Activated T-cell treated with anti-CD3 and anti-CD28 coated beads, Interleukin-2, amount 50 U/mL, for 24 hours (primary cell): ENCODE measurements around the gene HPS5.

ENCODE experiments used
- DNase-seq: peaks from one replicate; pipeline ENCODE4 v3.0.0-alpha.2; 2020
- H3K27ac Mint-ChIP-seq: 2 replicates; pipeline ENCODE4 v1.8.0; 2020; ENCODE audit warnings: mild to moderate bottlenecking, mixed read lengths
- H3K27me3 Mint-ChIP-seq: 2 replicates; pipeline ENCODE4 v1.8.0; 2020; ENCODE audit warnings: mixed read lengths
- H3K36me3 Mint-ChIP-seq: 2 replicates; pipeline ENCODE4 v1.8.0; 2020; ENCODE audit warnings: low read depth, mixed read lengths
- H3K4me1 Mint-ChIP-seq: 2 replicates; pipeline ENCODE4 v1.8.0; 2020; ENCODE audit warnings: low read depth, mixed read lengths
- H3K4me3 Mint-ChIP-seq: 2 replicates; pipeline ENCODE4 v1.8.0; 2020; ENCODE audit warnings: mild to moderate bottlenecking, moderate library complexity, mixed read lengths
- H3K9me3 Mint-ChIP-seq: 2 replicates; pipeline ENCODE4 v1.8.0; 2020; ENCODE audit warnings: mixed read lengths

Gene HPS5, protein sequence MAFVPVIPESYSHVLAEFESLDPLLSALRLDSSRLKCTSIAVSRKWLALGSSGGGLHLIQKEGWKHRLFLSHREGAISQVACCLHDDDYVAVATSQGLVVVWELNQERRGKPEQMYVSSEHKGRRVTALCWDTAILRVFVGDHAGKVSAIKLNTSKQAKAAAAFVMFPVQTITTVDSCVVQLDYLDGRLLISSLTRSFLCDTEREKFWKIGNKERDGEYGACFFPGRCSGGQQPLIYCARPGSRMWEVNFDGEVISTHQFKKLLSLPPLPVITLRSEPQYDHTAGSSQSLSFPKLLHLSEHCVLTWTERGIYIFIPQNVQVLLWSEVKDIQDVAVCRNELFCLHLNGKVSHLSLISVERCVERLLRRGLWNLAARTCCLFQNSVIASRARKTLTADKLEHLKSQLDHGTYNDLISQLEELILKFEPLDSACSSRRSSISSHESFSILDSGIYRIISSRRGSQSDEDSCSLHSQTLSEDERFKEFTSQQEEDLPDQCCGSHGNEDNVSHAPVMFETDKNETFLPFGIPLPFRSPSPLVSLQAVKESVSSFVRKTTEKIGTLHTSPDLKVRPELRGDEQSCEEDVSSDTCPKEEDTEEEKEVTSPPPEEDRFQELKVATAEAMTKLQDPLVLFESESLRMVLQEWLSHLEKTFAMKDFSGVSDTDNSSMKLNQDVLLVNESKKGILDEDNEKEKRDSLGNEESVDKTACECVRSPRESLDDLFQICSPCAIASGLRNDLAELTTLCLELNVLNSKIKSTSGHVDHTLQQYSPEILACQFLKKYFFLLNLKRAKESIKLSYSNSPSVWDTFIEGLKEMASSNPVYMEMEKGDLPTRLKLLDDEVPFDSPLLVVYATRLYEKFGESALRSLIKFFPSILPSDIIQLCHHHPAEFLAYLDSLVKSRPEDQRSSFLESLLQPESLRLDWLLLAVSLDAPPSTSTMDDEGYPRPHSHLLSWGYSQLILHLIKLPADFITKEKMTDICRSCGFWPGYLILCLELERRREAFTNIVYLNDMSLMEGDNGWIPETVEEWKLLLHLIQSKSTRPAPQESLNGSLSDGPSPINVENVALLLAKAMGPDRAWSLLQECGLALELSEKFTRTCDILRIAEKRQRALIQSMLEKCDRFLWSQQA

GRCh38 chr11:18321969-18322711 is at the start of gene HPS5, which contains the start of gene GTF2H1:
Gene HPS5 (minus strand): TSS chr11:18322140. CDS start chr11:18317858, 4,282 bp downstream.
Gene GTF2H1 (plus strand): TSS chr11:18322567. CDS start chr11:18333075, 10,508 bp downstream.
- peaks cover 74% of the 10 kb centered on the region for H3K36me3 Mint-ChIP-seq
- H3K9me3 Mint-ChIP-seq: no peaks in the 10 kb centered on the region
- H3K4me3 Mint-ChIP-seq: peak within 1 kb of the TSS; percentile 98
- H3K27me3 Mint-ChIP-seq: no peaks in the 10 kb centered on the region
- H3K4me1 Mint-ChIP-seq: peaks cover 72% of the 10 kb centered on the region
- peak; percentile 96 for DNase-seq
- peak within 1 kb of the TSS; percentile 100 for H3K27ac Mint-ChIP-seq

- DNase-seq: no peak
- Mint-ChIP-seq H3K4me3 (no peak overlapping the region), H3K27ac (no peak overlapping the region), H3K4me1 (peaks cover 3% of the 10 kb centered on the region), H3K36me3 (peaks cover 27% of the 10 kb centered on the region), H3K9me3 (no peaks in the 10 kb centered on the region), H3K27me3 (no peaks in the 10 kb centered on the region)
These were observed 49.3 kb upstream of the HPS5 start for GRCh38 chr11:18371279-18371678.

GRCh38 chr11:18369398-18369797 is 47.5 kb upstream of the HPS5 start:
- no peak for DNase-seq
- Mint-ChIP-seq H3K27me3 (no peaks in the 10 kb centered on the region), H3K4me1 (peaks cover 3% of the 10 kb centered on the region), H3K9me3 (no peaks in the 10 kb centered on the region), H3K27ac (no peak overlapping the region), H3K4me3 (no peak overlapping the region), H3K36me3 (peaks cover 42% of the 10 kb centered on the region)

GRCh38 chr11:18368221-18368620 is 46.3 kb upstream of the HPS5 start:
- peaks cover 54% of the 10 kb centered on the region for H3K36me3 Mint-ChIP-seq
- no peak overlapping the region for H3K27ac Mint-ChIP-seq
- no peaks in the 10 kb centered on the region for H3K27me3 Mint-ChIP-seq
- no peaks in the 10 kb centered on the region for H3K9me3 Mint-ChIP-seq
- no peak overlapping the region for H3K4me3 Mint-ChIP-seq
- peaks cover 3% of the 10 kb centered on the region for H3K4me1 Mint-ChIP-seq
- DNase-seq: no peak

DNA sequence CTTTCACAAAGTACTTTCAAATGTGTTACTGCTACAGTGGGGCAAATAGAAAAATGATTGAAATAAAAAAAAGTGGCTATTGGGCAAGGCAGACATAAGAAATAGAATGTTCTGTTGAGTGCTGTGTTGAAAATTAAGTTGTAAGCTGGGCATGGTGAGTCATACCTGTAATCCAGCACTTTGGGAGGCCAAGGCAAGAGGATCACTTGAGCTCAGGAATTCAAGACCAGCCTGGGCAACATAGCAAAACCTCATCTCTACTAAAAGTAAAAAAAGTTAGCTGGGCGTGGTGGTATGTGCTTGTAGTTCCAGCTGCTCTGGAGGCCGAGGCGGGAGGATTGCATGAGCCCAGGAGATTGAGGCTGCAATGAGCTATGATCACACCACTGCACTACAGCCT is 45.5 kb upstream of the HPS5 start:
- H3K4me3 Mint-ChIP-seq: no peak overlapping the region
- no peaks in the 10 kb centered on the region for H3K27me3 Mint-ChIP-seq
- H3K27ac Mint-ChIP-seq: no peak overlapping the region
- peaks cover 3% of the 10 kb centered on the region for H3K4me1 Mint-ChIP-seq
- H3K36me3 Mint-ChIP-seq: peaks cover 57% of the 10 kb centered on the region
- no peaks in the 10 kb centered on the region for H3K9me3 Mint-ChIP-seq
- no peak for DNase-seq

DNA sequence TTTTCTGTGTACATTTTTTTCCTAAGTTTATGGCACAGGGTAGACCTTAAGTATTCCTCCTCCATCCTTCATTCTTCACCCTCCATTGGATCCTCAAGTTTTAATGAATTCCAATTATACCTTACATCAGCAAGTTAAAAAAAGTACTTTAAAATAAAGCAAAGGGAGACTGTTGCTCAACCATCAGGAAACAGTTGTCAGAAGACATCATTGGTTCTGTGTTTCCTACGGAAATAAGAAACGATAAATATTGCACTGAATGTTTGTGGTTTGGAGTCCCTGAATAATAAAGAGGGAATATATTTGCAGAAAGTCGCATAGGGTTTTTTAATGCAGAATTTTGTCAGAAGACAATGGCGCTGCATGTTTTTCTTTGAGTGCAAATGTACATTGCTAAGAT is 44.3 kb upstream of the HPS5 start:
- no peak overlapping the region for H3K4me3 Mint-ChIP-seq
- peaks cover 3% of the 10 kb centered on the region for H3K4me1 Mint-ChIP-seq
- no peaks in the 10 kb centered on the region for H3K27me3 Mint-ChIP-seq
- DNase-seq: no peak
- H3K27ac Mint-ChIP-seq: peak overlapping the region; percentile 13
- peaks cover 66% of the 10 kb centered on the region for H3K36me3 Mint-ChIP-seq
- no peaks in the 10 kb centered on the region for H3K9me3 Mint-ChIP-seq

GRCh38 chr11:18365741-18366140 is 43.8 kb upstream of the HPS5 start:
- no peak for DNase-seq
- Mint-ChIP-seq H3K4me1 (peaks cover 3% of the 10 kb centered on the region), H3K27me3 (no peaks in the 10 kb centered on the region), H3K4me3 (no peak overlapping the region), H3K36me3 (peaks cover 68% of the 10 kb centered on the region), H3K27ac (peak overlapping the region; percentile 37), H3K9me3 (no peaks in the 10 kb centered on the region)

- H3K36me3 Mint-ChIP-seq: peaks cover 74% of the 10 kb centered on the region
- no peaks in the 10 kb centered on the region for H3K27me3 Mint-ChIP-seq
- peaks cover 3% of the 10 kb centered on the region for H3K4me1 Mint-ChIP-seq
- no peak for DNase-seq
- peak overlapping the region; percentile 62 for H3K27ac Mint-ChIP-seq
- no peaks in the 10 kb centered on the region for H3K9me3 Mint-ChIP-seq
- H3K4me3 Mint-ChIP-seq: no peak overlapping the region
These were observed 42.6 kb upstream of the HPS5 start for GRCh38 chr11:18364495-18365073.

DNA sequence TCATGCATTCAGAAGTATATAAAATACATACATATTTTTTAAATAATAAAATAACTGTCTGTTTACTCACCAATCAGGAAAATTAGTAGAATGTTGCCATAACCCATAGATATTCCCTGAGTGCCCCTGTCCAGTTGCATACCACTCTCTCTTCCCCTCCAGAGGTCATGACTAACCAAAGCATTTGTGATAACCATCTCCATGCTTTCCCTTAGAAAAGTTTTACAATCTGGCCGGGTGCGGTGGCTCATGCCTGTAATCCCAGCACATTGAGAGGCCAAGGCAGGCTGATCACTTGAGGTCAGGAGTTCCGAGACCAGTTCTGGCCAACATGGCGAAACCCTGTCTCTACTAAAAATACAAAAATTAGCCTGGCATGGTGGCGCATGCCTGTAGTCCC is 39.2 kb upstream of the HPS5 start:
- Mint-ChIP-seq H3K9me3 (no peaks in the 10 kb centered on the region), H3K27me3 (no peaks in the 10 kb centered on the region), H3K27ac (no peak overlapping the region), H3K4me3 (no peak overlapping the region), H3K36me3 (peaks cover 84% of the 10 kb centered on the region), H3K4me1 (no peaks in the 10 kb centered on the region)
- DNase-seq: no peak

GRCh38 chr11:18358646-18359045 is 36.7 kb upstream of the HPS5 start:
- Mint-ChIP-seq H3K4me1 (no peaks in the 10 kb centered on the region), H3K36me3 (peaks cover 80% of the 10 kb centered on the region), H3K4me3 (no peak overlapping the region), H3K27ac (no peak overlapping the region), H3K27me3 (no peaks in the 10 kb centered on the region), H3K9me3 (no peaks in the 10 kb centered on the region)
- DNase-seq: no peak

DNA sequence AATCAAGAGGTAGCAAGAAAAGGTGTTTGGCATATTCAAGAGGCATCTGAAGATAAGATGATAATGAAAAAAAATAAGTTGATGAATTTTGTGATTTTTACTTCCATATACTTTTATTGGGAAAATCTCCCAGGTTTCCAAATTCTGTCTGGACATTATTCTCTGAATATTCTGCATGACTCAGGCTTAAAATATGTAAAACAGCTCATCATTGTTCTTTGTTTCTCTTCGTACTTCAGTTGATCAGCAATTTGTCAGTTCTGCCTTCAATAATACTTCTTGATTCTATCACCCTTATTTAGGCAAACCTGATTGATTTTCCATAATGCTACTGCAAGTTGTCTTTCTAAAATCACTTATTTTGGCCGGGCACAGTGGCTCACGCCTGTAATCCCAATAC is 30.6 kb upstream of the HPS5 start:
- Mint-ChIP-seq H3K9me3 (no peaks in the 10 kb centered on the region), H3K36me3 (peaks cover 88% of the 10 kb centered on the region), H3K4me1 (peaks cover 3% of the 10 kb centered on the region), H3K27ac (peak overlapping the region; percentile 4), H3K27me3 (no peaks in the 10 kb centered on the region), H3K4me3 (no peak overlapping the region)
- no peak for DNase-seq

- Mint-ChIP-seq H3K4me3 (no peak overlapping the region), H3K36me3 (peaks cover 87% of the 10 kb centered on the region), H3K27ac (peak overlapping the region; percentile 72), H3K9me3 (no peaks in the 10 kb centered on the region), H3K27me3 (no peaks in the 10 kb centered on the region), H3K4me1 (peaks cover 3% of the 10 kb centered on the region)
- no peak for DNase-seq
These were observed 25.7 kb upstream of the HPS5 start for GRCh38 chr11:18347471-18348125.

DNA sequence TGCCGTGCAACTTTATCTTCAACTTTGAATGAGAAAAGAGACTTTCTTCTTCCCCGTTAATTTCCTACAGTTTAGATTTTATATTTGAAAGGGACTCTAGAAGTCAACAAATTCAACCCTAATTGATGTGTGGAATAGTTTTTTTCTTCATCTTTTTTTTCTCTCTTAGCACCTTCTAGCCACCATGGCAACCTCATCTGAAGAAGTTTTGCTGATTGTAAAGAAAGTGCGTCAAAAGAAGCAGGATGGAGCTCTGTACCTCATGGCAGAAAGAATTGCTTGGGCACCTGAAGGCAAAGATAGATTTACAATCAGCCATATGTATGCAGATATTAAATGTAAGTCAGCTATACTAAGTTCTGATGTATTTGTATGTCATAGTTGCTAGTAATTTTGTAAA is 11.0 kb upstream of the HPS5 start:
- Mint-ChIP-seq H3K4me3 (no peak overlapping the region), H3K36me3 (peaks cover 88% of the 10 kb centered on the region), H3K27ac (peak overlapping the region; percentile 40)

More for the DNA sequence above, 11.0 kb upstream of the HPS5 start:
- H3K4me1 Mint-ChIP-seq: peaks cover 55% of the 10 kb centered on the region
- no peaks in the 10 kb centered on the region for H3K27me3 Mint-ChIP-seq
- H3K9me3 Mint-ChIP-seq: no peaks in the 10 kb centered on the region
- no peak for DNase-seq
